ENCODE results near the gene LRP3.

LRP3 gene

DNA sequence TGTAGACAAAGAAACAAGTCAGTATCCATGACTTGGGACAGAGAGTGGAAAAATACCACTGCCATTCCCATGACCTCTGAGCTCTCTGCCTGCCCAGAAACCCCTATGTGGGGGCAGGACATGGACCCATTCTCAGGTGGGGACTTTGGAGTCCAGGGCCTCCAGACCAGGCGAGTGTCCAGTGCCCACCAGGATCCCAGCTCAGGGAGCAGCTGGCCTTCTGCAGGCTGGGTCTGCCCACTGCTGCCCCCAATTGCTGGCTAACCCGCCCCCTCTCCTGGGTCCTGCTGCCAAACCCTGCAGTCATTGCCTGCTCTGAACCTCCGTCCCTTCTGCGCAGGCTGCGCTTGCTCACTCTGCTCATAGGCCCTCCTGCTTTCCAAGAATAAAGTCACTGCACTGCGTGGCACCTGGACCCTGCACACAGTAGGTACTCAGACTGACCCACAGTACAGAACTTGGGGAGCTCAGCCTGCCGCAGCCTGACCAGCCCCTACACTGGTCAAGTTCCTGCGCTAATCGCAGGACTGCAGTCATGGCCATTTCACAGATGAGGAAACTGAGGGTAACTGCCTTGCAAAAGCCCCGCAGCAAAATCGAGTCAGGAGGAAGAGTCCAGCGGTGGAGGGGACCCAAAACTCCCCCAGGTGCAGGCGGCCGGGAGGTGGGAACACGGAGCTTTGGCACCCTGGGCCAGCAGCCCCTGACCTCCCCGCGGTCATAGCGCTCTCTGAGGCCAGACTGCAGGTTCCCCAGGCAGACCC is 30.7 kb downstream of the LRP3 start:
- H4K91ac ChIP-seq (ENCODE audit: low read depth, low read length, poor library complexity) = no peak overlapping the region
- H2AK5ac ChIP-seq (ENCODE audit: low read depth, low read length) = peak overlapping the region; percentile 41
- peak overlapping the region; percentile 86 for H4K8ac ChIP-seq (ENCODE audit: low read depth, low read length)
- H3K9ac ChIP-seq (ENCODE audit: low read depth, low read length, poor library complexity) = no peak overlapping the region
- H3K18ac ChIP-seq (ENCODE audit: low read length) = peak overlapping the region; percentile 92
- no peak overlapping the region for H3K27ac ChIP-seq (replicated peaks; ENCODE audit: low read length)
- peaks cover 0 to 9% of the 10 kb centered on the region in 2 donors for H3K4me1 ChIP-seq (ENCODE audit: control insufficient read depth in 2 of 2, insufficient read depth in 1 of 2, low read depth in 1 of 2, low read length in 2 of 2)
- H3K4me2 ChIP-seq (ENCODE audit: insufficient read depth, low read length, poor library complexity, severe bottlenecking) = peak overlapping the region; percentile 77
- peak overlapping the region; percentile 18 for H2BK12ac ChIP-seq (ENCODE audit: low read length)
- H2BK120ac ChIP-seq (ENCODE audit: low read depth, low read length) = no peak overlapping the region
- H3K4me3 ChIP-seq (ENCODE audit: low read length in 2 of 2) = peak overlapping the region in 1 of 2 donors; percentile 73
- H3K36me3 ChIP-seq (replicated peaks in 1 of 2; ENCODE audit: control insufficient read depth in 2 of 2, insufficient read depth in 2 of 2, low read length in 2 of 2) = no peaks in the 10 kb centered on the region
- H3K14ac ChIP-seq (ENCODE audit: low read length) = peak overlapping the region; percentile 82
- H3K27me3 ChIP-seq (ENCODE audit: control insufficient read depth in 3 of 3, insufficient read depth in 3 of 3, low read depth in 1 of 3, low read length in 3 of 3) = peaks cover 21 to 82% (median 38%) of the 10 kb centered on the region in 3 experiments
- peak overlapping the region; percentile 75 for H3K23ac ChIP-seq (ENCODE audit: low read depth, low read length, poor library complexity)
- peak overlapping the region; percentile 3 for H2BK15ac ChIP-seq (ENCODE audit: low read length)
- H2BK5ac ChIP-seq (ENCODE audit: low read length) = peak overlapping the region; percentile 82
- no peak overlapping the region for H3K4ac ChIP-seq (ENCODE audit: low read length)
- DNase-seq (ENCODE audit: low spot score) = no peak
- H3K9me3 ChIP-seq (replicated peaks in 1 of 2; ENCODE audit: control insufficient read depth in 2 of 2, insufficient read depth in 1 of 2, low read depth in 1 of 2, low read length in 2 of 2) = peaks cover 6 to 28% of the 10 kb centered on the region in 2 donors
- no peaks in the 10 kb centered on the region for H3K79me1 ChIP-seq (ENCODE audit: low read depth, low read length)
- WGBS, 2 donors (ENCODE audit: extremely low coverage in 2 of 2, insufficient read length in 2 of 2, insufficient replicate concordance in 1 of 2) = no CpG with 5 or more reads among the region's 18 CpGs
- peak overlapping the region; percentile 86 for H2AFZ ChIP-seq (ENCODE audit: low read length)

DNA sequence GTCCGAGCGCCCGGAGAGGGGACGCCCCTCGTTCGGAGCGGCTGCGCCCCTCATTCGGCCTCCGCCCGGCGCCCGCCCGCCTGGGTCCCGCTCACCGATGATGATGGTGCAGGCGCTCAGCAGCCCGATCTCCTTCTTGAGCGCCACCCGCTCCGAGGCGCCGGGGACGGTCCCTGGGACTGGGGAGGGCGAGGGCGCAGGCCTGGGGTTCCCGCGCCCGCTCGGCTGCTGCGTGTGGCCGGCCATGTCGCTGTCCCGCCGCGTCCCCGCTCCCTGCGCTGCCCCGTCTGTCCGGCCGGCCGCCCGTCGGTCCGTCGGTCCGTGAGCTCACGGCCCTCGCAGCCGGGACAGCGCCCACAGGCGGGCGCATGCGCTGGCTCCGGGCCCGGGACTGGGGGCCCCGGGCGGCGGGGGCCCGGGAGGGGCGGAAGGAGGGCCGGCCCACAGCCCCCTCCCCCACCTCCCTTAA is 31.4 kb downstream of the LRP3 start, which contains the start of gene SLC7A10:
Gene SLC7A10, minus strand, starts transcription at position 393 of the 469 bp plus-strand sequence. Its CDS starts 147 bp downstream, at position 246.
- no peak for DNase-seq (ENCODE audit: low spot score)
- Histone ChIP-seq H3K27me3 (ENCODE audit: control insufficient read depth in 3 of 3, insufficient read depth in 3 of 3, low read depth in 1 of 3, low read length in 3 of 3) (peaks cover 21 to 79% (median 38%) of the 10 kb centered on the region in 3 experiments), H3K4me3 (ENCODE audit: low read length in 2 of 2) (peak within 1 kb of the TSS; percentile 15 to 73)

DNA sequence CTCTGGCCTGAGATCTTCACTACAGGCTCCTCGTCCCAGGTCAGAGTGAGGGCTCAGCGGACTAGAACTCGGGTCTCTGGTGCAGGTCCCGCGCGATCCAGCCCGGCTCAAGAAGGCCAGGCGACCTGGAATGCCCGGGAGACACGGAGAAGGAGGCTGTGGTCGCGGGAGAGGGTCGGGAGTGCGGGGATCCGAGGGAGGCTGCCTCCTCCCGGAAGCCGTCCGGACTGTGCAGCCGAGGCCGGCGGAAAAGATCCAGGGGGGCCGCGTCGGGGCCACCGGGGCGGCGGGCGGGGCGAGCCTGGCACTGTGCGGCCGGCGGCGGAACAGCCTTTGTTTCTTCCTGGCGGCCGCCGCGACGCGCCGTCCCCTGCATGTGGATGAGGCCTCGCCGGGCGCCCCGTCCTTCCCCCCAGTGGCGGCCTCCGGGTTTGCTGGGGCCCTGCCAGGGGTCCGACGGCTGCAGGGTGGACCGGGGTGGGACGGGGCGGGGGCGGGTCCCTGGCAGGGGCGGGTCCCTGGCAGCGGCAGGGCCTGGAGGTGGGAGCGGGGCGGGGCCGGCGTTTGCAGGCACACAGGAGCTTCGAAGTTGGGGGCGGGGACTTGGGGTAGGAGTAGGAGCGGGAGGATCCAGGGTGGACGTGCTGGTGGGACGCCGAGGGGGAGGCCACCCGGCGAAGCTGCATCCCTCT is 32.6 kb downstream of the LRP3 start:
- Histone ChIP-seq H2AFZ (ENCODE audit: low read length) (peak overlapping the region; percentile 86), H3K4ac (ENCODE audit: low read length) (no peak overlapping the region), H3K4me3 (ENCODE audit: low read length in 2 of 2) (peak overlapping the region in 1 of 2 donors; percentile 15), H4K91ac (ENCODE audit: low read depth, low read length, poor library complexity) (no peak overlapping the region), H2BK120ac (ENCODE audit: low read depth, low read length) (no peak overlapping the region), H3K36me3 (replicated peaks in 1 of 2; ENCODE audit: control insufficient read depth in 2 of 2, insufficient read depth in 2 of 2, low read length in 2 of 2) (no peaks in the 10 kb centered on the region), H3K4me1 (ENCODE audit: control insufficient read depth in 2 of 2, insufficient read depth in 1 of 2, low read depth in 1 of 2, low read length in 2 of 2) (peaks cover 0 to 9% of the 10 kb centered on the region in 2 donors), H3K27me3 (ENCODE audit: control insufficient read depth in 3 of 3, insufficient read depth in 3 of 3, low read depth in 1 of 3, low read length in 3 of 3) (peaks cover 21 to 70% (median 38%) of the 10 kb centered on the region in 3 experiments), H2BK12ac (ENCODE audit: low read length) (peak overlapping the region; percentile 41), H2BK15ac (ENCODE audit: low read length) (peak overlapping the region; percentile 85), H4K8ac (ENCODE audit: low read depth, low read length) (no peak overlapping the region), H3K14ac (ENCODE audit: low read length) (no peak overlapping the region), H3K18ac (ENCODE audit: low read length) (peak overlapping the region; percentile 90), H3K23ac (ENCODE audit: low read depth, low read length, poor library complexity) (no peak overlapping the region), H3K9me3 (replicated peaks in 1 of 2; ENCODE audit: control insufficient read depth in 2 of 2, insufficient read depth in 1 of 2, low read depth in 1 of 2, low read length in 2 of 2) (peaks cover 6 to 28% of the 10 kb centered on the region in 2 donors), H3K4me2 (ENCODE audit: insufficient read depth, low read length, poor library complexity, severe bottlenecking) (peak overlapping the region; percentile 77), H3K79me1 (ENCODE audit: low read depth, low read length) (no peaks in the 10 kb centered on the region), H2BK5ac (ENCODE audit: low read length) (no peak overlapping the region), H3K27ac (replicated peaks; ENCODE audit: low read length) (no peak overlapping the region), H2AK5ac (ENCODE audit: low read depth, low read length) (peak overlapping the region; percentile 88), H3K9ac (ENCODE audit: low read depth, low read length, poor library complexity) (no peak overlapping the region)
- DNase-seq (ENCODE audit: low spot score) = no peak
- no CpG with 5 or more reads among the region's 66 CpGs for WGBS, 2 donors (ENCODE audit: extremely low coverage in 2 of 2, insufficient read length in 2 of 2, insufficient replicate concordance in 1 of 2)

More for the DNA sequence above, 31.4 kb downstream of the LRP3 start, which contains the start of gene SLC7A10:
- H3K4me1 ChIP-seq (ENCODE audit: control insufficient read depth in 2 of 2, insufficient read depth in 1 of 2, low read depth in 1 of 2, low read length in 2 of 2) = peaks cover 0 to 9% of the 10 kb centered on the region in 2 donors
- peak within 1 kb of the TSS; percentile 77 for H3K9ac ChIP-seq (ENCODE audit: low read depth, low read length, poor library complexity)
- H3K9me3 ChIP-seq (replicated peaks in 1 of 2; ENCODE audit: control insufficient read depth in 2 of 2, insufficient read depth in 1 of 2, low read depth in 1 of 2, low read length in 2 of 2) = peaks cover 6 to 28% of the 10 kb centered on the region in 2 donors
- H3K14ac ChIP-seq (ENCODE audit: low read length) = peak within 1 kb of the TSS; percentile 82
- H3K23ac ChIP-seq (ENCODE audit: low read depth, low read length, poor library complexity) = peak within 1 kb of the TSS; percentile 75
- peak within 1 kb of the TSS; percentile 89 for H2AK5ac ChIP-seq (ENCODE audit: low read depth, low read length)
- peak within 1 kb of the TSS; percentile 82 for H2BK5ac ChIP-seq (ENCODE audit: low read length)
- no peak within 1 kb of the TSS for H2BK120ac ChIP-seq (ENCODE audit: low read depth, low read length)
- no peaks in the 10 kb centered on the region for H3K79me1 ChIP-seq (ENCODE audit: low read depth, low read length)
- H2BK15ac ChIP-seq (ENCODE audit: low read length) = peak within 1 kb of the TSS; percentile 85
- no CpG with 5 or more reads among the region's 62 CpGs for WGBS, 2 donors (ENCODE audit: extremely low coverage in 2 of 2, insufficient read length in 2 of 2, insufficient replicate concordance in 1 of 2)
- peak within 1 kb of the TSS; percentile 41 for H2BK12ac ChIP-seq (ENCODE audit: low read length)
- H3K4me2 ChIP-seq (ENCODE audit: insufficient read depth, low read length, poor library complexity, severe bottlenecking) = peak within 1 kb of the TSS; percentile 77
- H2AFZ ChIP-seq (ENCODE audit: low read length) = peak within 1 kb of the TSS; percentile 86
- peak within 1 kb of the TSS; percentile 92 for H3K18ac ChIP-seq (ENCODE audit: low read length)
- peak within 1 kb of the TSS; percentile 86 for H4K8ac ChIP-seq (ENCODE audit: low read depth, low read length)
- no peak within 1 kb of the TSS for H3K4ac ChIP-seq (ENCODE audit: low read length)
- H4K91ac ChIP-seq (ENCODE audit: low read depth, low read length, poor library complexity) = no peak within 1 kb of the TSS
- no peak within 1 kb of the TSS for H3K27ac ChIP-seq (replicated peaks; ENCODE audit: low read length)
- no peaks in the 10 kb centered on the region for H3K36me3 ChIP-seq (replicated peaks in 1 of 2; ENCODE audit: control insufficient read depth in 2 of 2, insufficient read depth in 2 of 2, low read length in 2 of 2)
